ENCODE measurements around the gene NOC2L. TPM values are rescaled to one million over a fixed set of nuclear protein-coding genes. Genes with fewer than 3 reads are reported as not detected.

The NOC2L gene
- total and polyA plus RNA-seq, 9 donors: 17.8 to 55.2 (median 41.4) TPM

- Histone ChIP-seq H3K4me3 (peak within 1 kb of the TSS; percentile 38), H3K36me3 (no peaks in the 10 kb centered on the region), H3K9me3 (no peaks in the 10 kb centered on the region), H3K4me1 (ENCODE audit: insufficient read depth) (peaks cover 15% of the 10 kb centered on the region), H3K27me3 (peaks cover 2% of the 10 kb centered on the region), H3K27ac (no peak within 1 kb of the TSS)
- TF ChIP-seq CTCF (IDR thresholded peaks at IDR 0.05): no peak
- peak; percentile 69 to 86 (median 82) for DNase-seq
- intact Hi-C loops (cut with DNase I): no loop called here
- 2 to 10% (median 4%) methylated on average over 23 to 72 of the region's 72 CpGs for WGBS, 3 donors
Measured at GRCh38 chr1:923131-923990, 35.7 kb downstream of the NOC2L start, which contains the start of gene SAMD11. TSS of gene SAMD11 (plus strand) at chr1:923923. CDS start at chr1:924432, 509 bp downstream.

DNA sequence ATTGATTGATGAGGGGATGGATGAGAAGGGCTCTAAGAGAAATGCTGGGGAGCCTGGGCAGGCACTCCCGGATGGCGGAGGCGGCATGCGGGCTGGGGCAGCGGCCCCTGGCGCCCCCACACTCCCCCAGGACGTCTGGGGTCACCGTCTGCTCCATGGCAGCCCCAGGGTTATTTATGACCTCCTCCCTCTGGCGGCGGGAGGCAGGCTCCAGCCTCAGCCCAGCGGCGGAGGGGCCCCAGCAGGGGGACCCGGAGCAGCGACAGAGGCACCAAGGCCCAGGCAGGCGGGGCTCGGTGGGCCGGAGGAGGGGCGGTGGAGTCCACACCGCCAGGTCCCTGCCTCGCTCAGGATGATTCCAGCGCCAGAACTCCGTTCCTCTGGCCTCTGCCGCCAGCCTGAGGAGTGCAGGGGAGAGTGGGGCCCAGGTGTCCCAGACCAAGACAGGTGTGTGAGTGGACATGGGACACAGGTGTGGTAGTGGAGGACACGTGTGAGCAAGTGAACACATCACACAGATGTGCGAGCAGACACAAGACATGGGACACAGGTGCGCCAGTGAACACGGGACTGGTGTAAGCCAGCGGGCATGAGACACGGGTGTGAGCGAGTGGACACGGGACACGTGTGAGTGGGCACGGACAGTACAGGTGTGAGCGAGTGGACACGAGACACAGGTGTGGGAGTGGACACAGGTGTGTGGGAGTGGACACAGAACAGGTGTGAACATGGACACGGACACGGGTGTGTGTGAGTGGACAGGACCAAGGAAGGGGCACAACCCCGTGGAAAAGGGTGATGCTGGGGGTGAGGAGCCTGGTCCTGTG is 37.8 kb downstream of the NOC2L start:
- no peak overlapping the region for H3K27ac ChIP-seq
- DNase-seq: peak; percentile 52 to 79 (median 64)
- peaks cover 18% of the 10 kb centered on the region for H3K4me1 ChIP-seq (ENCODE audit: insufficient read depth)
- H3K9me3 ChIP-seq: no peaks in the 10 kb centered on the region
- intact Hi-C loops (cut with DNase I): no loop called here
- WGBS, 3 donors: 11 to 23% (median 14%) methylated on average over 30 to 38 of the region's 38 CpGs
- H3K4me3 ChIP-seq: no peak overlapping the region
- TF ChIP-seq EP300 (IDR thresholded peaks at IDR 0.05) (no peak), CTCF (IDR thresholded peaks at IDR 0.05) (peak in 2 of 3 donors; percentile 25 to 48), POLR2A (IDR thresholded peaks at IDR 0.05) (no peak)
- H3K36me3 ChIP-seq: no peaks in the 10 kb centered on the region
- peaks cover 2% of the 10 kb centered on the region for H3K27me3 ChIP-seq

DNA sequence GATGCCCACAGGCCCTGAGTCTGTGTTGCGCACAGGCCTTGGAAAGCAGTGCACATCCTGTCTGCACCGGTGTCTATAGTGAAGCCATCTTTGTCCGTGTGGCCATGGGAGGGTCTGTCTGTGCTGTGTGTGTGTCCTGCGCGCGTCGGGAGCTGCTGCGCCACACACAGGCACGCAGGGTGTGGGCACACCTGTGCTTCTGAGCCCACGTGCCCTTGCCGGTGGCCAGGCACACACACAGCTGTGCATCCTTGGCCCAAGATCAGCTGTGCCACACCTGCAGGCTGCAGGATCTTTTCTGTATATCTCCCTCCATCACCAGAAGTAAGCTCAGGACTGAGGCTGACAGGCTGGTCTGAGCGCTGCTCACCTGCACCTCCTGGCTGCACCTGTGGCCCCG is 38.5 kb downstream of the NOC2L start:
- WGBS, 3 donors: 2 to 9% (median 3%) methylated on average over 13 of the region's 13 CpGs
- Histone ChIP-seq H3K36me3 (no peaks in the 10 kb centered on the region), H3K9me3 (no peaks in the 10 kb centered on the region), H3K27ac (no peak overlapping the region), H3K4me3 (no peak overlapping the region), H3K27me3 (peaks cover 2% of the 10 kb centered on the region), H3K4me1 (ENCODE audit: insufficient read depth) (peaks cover 18% of the 10 kb centered on the region)
- TF ChIP-seq POLR2A (IDR thresholded peaks at IDR 0.05) (no peak), EP300 (IDR thresholded peaks at IDR 0.05) (no peak), CTCF (IDR thresholded peaks at IDR 0.05) (no peak)
- DNase-seq: no peak
- intact Hi-C loops (cut with DNase I): no loop called here

DNA sequence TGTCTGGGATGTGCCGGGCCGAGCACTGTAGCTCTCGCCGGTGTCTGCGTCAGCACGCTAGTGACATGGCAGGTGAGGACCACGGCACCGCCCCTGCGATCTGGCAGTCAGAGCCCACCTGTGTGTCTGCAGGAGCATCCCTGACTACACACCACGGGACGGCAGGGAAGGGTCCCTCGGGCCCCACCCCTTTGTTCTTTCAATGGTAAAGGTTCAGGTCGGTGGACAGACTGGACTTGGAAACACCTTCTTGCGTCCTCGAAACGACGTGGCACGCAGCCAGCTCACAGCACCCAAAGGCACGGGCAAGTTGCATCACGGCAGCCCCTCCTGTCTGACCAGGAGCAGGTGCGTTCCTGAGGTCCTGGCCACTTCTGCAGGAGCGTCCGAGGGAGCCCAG is 39.0 kb downstream of the NOC2L start:
- Histone ChIP-seq H3K27me3 (peaks cover 2% of the 10 kb centered on the region), H3K36me3 (no peaks in the 10 kb centered on the region), H3K4me3 (no peak overlapping the region), H3K4me1 (ENCODE audit: insufficient read depth) (peaks cover 18% of the 10 kb centered on the region), H3K9me3 (no peaks in the 10 kb centered on the region), H3K27ac (no peak overlapping the region)
- WGBS, 3 donors: 32 to 55% (median 37%) methylated on average over 19 to 23 of the region's 23 CpGs
- DNase-seq: no peak
- TF ChIP-seq CTCF (IDR thresholded peaks at IDR 0.05): no peak
- TF ChIP-seq EP300 (IDR thresholded peaks at IDR 0.05): no peak
- no peak for TF ChIP-seq POLR2A (IDR thresholded peaks at IDR 0.05)
- intact Hi-C loops (cut with DNase I): no loop called here

All from ovary (tissue), 9 donors.